ENCODE data around the gene ARFGAP1.

ARFGAP1 gene

GRCh38 chr20:63264000-63264399, 8.6 kb upstream of the ARFGAP1 start:
- no peak overlapping the region for H3K27ac ChIP-seq
- H3K4me3 ChIP-seq (ENCODE audit: low read depth, low read length), result no peak overlapping the region
- DNase-seq, result no peak
- TF ChIP-seq CTCF (IDR thresholded peaks at IDR 0.05; ENCODE audit: low read depth, low read length), result no peak
- no peaks in the 10 kb centered on the region for H3K9me3 ChIP-seq (ENCODE audit: severe bottlenecking)
- H3K36me3 ChIP-seq, result no peaks in the 10 kb centered on the region
- H3K27me3 ChIP-seq (ENCODE audit: insufficient read depth, low read depth, severe bottlenecking), result no peaks in the 10 kb centered on the region

DNA sequence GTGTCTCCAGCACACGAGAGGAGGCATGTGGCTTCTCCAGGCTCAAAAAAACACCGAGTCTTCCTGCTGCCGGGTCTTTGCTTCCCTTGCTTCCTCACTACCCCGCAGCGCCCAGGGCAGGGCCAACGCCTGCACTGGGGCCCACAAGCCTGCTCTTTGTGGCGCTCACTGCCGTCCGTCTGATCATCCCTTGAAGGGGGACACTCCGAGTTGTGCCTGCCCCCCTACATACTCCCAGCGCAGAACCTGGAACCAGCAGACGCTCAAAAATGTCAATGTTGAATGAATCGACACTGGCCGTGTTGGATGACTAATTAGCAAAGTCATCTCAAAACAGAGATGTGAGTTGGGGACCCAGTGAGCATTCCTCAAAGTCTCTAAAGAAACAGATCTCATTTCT, 8.1 kb upstream of the ARFGAP1 start:
- no peak for DNase-seq
- no peaks in the 10 kb centered on the region for H3K9me3 ChIP-seq (ENCODE audit: severe bottlenecking)
- no peak overlapping the region for H3K27ac ChIP-seq
- H3K36me3 ChIP-seq, result no peaks in the 10 kb centered on the region
- TF ChIP-seq CTCF (IDR thresholded peaks at IDR 0.05; ENCODE audit: low read depth, low read length), result no peak
- H3K4me3 ChIP-seq (ENCODE audit: low read depth, low read length), result no peak overlapping the region
- no peaks in the 10 kb centered on the region for H3K27me3 ChIP-seq (ENCODE audit: insufficient read depth, low read depth, severe bottlenecking)

DNA sequence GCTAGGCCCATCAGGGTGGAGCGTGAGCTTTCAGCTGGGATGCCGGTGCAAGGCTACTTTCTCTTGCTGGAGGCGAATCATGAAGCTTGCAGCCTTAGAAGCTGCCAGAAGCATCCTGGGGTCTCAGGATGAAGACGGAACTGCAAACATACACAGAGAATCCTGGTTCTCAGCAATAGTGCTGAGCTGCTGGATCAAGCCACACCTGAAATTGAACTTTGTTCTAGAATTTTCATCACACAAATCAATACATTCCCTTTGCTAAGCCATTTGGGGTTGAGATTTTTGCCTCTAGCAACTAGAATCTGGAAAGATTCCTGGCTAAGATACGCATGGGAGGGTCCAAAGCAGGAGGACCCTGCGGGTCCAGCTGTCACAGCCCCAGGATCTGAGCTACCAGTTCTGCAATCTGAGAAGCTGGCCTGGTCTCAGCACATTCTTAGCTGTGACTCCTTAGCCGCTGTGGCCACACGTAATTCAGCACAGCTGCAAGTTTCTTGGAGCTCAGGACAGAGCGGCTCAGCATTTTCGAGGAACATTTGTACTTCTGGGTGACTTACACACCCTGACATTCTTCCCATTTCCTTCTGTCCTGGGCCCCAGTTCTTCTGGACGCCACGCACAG, 6.6 kb upstream of the ARFGAP1 start:
- H3K27ac ChIP-seq, result no peak overlapping the region
- H3K4me3 ChIP-seq (ENCODE audit: low read depth, low read length), result no peak overlapping the region
- DNase-seq, result no peak
- H3K9me3 ChIP-seq (ENCODE audit: severe bottlenecking), result no peaks in the 10 kb centered on the region
- TF ChIP-seq CTCF (IDR thresholded peaks at IDR 0.05; ENCODE audit: low read depth, low read length), result no peak
- H3K36me3 ChIP-seq, result no peaks in the 10 kb centered on the region
- H3K27me3 ChIP-seq (ENCODE audit: insufficient read depth, low read depth, severe bottlenecking), result no peaks in the 10 kb centered on the region

DNA sequence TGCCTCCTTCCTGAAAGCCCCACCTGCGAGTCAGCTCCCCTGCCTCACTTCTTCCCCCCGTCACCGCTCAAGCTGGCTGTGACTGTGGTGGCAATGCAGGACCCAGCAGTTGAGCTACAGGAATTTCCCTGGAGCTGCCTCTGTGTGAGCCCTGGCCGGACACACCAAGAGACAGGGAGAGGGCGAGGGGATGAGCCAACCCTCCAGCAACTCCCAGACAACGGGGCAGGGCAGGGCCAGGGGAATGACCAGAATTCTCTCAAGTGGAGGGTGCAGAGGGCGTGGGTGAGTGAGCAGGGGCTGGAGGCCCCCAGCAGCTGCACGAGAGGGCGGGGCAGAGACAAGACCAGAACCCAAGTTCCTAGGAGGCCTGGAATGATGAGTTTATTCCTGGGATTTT, 4.9 kb upstream of the ARFGAP1 start:
- H3K27ac ChIP-seq, result no peak overlapping the region
- no peak for TF ChIP-seq CTCF (IDR thresholded peaks at IDR 0.05; ENCODE audit: low read depth, low read length)
- H3K4me3 ChIP-seq (ENCODE audit: low read depth, low read length), result no peak overlapping the region
- H3K27me3 ChIP-seq (ENCODE audit: insufficient read depth, low read depth, severe bottlenecking), result no peaks in the 10 kb centered on the region
- no peaks in the 10 kb centered on the region for H3K9me3 ChIP-seq (ENCODE audit: severe bottlenecking)
- H3K36me3 ChIP-seq, result no peaks in the 10 kb centered on the region
- DNase-seq, result no peak

DNA sequence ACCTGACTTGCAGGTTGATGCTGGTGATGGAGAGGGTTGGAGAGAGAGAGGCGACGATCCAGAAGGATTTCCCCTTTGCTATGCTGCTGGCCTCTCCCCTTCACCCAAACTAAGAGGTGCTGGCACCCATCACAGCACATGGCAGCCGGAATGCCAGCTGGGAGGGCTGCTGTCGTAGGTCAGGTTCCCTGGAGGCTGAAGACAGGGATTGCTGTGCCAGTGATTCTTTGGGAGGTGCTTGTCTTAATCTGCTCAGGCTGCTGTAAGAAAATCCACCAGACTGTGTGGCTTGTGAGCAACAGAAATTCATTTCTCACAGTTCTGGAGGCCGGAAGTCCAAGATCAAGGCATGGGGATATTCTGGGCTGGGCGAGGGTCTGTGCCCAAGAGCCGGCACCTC, 4.4 kb upstream of the ARFGAP1 start:
- Histone ChIP-seq H3K27ac (peak overlapping the region; percentile 77), H3K9me3 (ENCODE audit: severe bottlenecking) (no peaks in the 10 kb centered on the region), H3K4me3 (ENCODE audit: low read depth, low read length) (peak overlapping the region; percentile 33), H3K36me3 (no peaks in the 10 kb centered on the region), H3K27me3 (ENCODE audit: insufficient read depth, low read depth, severe bottlenecking) (no peaks in the 10 kb centered on the region)
- no peak for TF ChIP-seq CTCF (IDR thresholded peaks at IDR 0.05; ENCODE audit: low read depth, low read length)
- DNase-seq, result peak; percentile 52

Measured in WERI-Rb-1 (cell line).